PC-9 (cell line): ENCODE data around the gene USP4.

Experiments
- EZH2 ChIP-seq: fragments of 200-600 bp; sonication (generic); IDR thresholded peaks from 2 replicates; pipeline ENCODE4 v1.8.0; 2017; ENCODE audit warnings: antibody characterized with exemption, low read depth
- TF ChIP-seq, protein P1 (sequence below): fragments of 200-600 bp; sonication (generic); conservative IDR thresholded peaks from 2 replicates; pipeline ENCODE4 v1.6.1; 2017; ENCODE audit warnings: mixed run types, antibody characterized with exemption, mild to moderate bottlenecking, moderate library complexity

DNA sequence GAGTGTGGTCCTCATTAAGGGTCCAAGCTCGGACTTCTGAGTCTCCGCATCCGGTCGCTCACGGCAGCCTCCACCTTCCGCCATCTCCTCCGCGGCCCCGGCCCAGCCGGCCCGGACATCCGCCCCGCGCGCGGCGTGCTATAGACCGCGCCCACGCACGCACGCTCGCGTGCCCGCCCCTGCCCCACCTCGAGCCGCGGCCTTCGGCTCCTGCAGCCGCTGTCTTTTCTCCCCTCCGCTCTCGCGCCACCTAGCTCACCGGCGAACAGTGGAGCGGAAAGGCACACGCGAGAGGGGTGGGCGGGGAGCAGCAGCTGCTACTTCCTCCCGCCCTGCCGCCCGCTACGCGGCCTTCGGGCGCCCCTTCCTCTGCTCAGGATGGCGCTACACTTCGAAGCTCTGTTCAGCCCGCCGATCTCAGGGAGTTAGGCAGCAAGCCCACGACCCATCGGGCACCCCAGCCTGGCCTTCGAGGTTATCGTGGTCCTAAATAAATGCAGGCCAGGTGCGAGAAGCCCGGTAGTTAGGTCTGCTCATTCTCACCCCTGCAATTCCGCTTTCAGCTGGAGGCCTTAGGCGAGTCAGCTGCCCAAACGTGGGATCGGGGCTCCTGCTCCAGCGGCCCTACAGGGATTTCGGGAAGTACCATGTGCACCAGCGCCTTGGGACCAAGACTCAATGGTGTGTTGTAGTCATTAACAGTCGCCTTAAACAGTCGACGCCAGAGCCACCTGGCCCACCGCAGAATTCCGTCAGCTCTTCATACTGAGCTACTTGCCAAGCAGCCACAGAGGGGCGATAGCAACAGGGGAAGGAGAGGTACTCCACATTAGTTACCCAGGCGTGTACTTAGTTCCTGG is at the start of gene USP4:
- TF ChIP-seq EZH2 = no peak
- TF ChIP-seq, protein P1, sequence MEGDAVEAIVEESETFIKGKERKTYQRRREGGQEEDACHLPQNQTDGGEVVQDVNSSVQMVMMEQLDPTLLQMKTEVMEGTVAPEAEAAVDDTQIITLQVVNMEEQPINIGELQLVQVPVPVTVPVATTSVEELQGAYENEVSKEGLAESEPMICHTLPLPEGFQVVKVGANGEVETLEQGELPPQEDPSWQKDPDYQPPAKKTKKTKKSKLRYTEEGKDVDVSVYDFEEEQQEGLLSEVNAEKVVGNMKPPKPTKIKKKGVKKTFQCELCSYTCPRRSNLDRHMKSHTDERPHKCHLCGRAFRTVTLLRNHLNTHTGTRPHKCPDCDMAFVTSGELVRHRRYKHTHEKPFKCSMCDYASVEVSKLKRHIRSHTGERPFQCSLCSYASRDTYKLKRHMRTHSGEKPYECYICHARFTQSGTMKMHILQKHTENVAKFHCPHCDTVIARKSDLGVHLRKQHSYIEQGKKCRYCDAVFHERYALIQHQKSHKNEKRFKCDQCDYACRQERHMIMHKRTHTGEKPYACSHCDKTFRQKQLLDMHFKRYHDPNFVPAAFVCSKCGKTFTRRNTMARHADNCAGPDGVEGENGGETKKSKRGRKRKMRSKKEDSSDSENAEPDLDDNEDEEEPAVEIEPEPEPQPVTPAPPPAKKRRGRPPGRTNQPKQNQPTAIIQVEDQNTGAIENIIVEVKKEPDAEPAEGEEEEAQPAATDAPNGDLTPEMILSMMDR = peak; percentile 42; the same call in 1 of the 2 replicates
